Brain microvascular endothelial cell (primary cell): ENCODE results near the gene LAP3.

Experiments
- DNase-seq: peaks from one replicate; pipeline ENCODE4 v3.0.0-alpha.2; 2020
- H3K27ac ChIP-seq: fragments of 250-450 bp; sonication (Bioruptor Pico); 2 replicates; pipeline ENCODE4 v1.5.1; 2020; ENCODE audit warnings: mild to moderate bottlenecking, moderate library complexity
- H3K27me3 ChIP-seq: fragments of 250-450 bp; sonication (Bioruptor Pico); replicated peaks from 2 replicates; pipeline ENCODE4 v1.5.1; 2020; ENCODE audit warnings: mild to moderate bottlenecking
- H3K36me3 ChIP-seq: fragments of 250-450 bp; sonication (Bioruptor Pico); replicated peaks from 2 replicates; pipeline ENCODE4 v1.5.1; 2020; ENCODE audit warnings: mild to moderate bottlenecking
- H3K4me3 ChIP-seq: 2 replicates; pipeline ENCODE4 v1.5.1; 2011; ENCODE audit warnings: low read depth, mild to moderate bottlenecking, control low read depth, low read length, moderate library complexity
- in situ Hi-C: cut with HindIII; loops from 2 replicates; pipeline ENCODE4 v1.10.0; 2017; ENCODE audit warnings: low sequenced_read_pairs, low pct_ligation_motif_present
- TF ChIP-seq, protein P1 (sequence below): IDR thresholded peaks from 2 replicates; pipeline ENCODE4 v1.5.1; 2011; ENCODE audit warnings: low read depth, mild to moderate bottlenecking, moderate library complexity, low read length, control low read depth, inconsistent platforms; ENCODE audit errors: missing control alignments

The LAP3 gene

GRCh38 chr4:17580969-17581368 lies 4.0 kb downstream of the LAP3 start:
- Histone ChIP-seq H3K4me3 (no peak overlapping the region), H3K27ac (no peak overlapping the region), H3K36me3 (peaks cover 34% of the 10 kb centered on the region), H3K27me3 (no peaks in the 10 kb centered on the region)
- peak; percentile 86 for DNase-seq
- in situ Hi-C loops: no loop called here
- TF ChIP-seq, protein P1, sequence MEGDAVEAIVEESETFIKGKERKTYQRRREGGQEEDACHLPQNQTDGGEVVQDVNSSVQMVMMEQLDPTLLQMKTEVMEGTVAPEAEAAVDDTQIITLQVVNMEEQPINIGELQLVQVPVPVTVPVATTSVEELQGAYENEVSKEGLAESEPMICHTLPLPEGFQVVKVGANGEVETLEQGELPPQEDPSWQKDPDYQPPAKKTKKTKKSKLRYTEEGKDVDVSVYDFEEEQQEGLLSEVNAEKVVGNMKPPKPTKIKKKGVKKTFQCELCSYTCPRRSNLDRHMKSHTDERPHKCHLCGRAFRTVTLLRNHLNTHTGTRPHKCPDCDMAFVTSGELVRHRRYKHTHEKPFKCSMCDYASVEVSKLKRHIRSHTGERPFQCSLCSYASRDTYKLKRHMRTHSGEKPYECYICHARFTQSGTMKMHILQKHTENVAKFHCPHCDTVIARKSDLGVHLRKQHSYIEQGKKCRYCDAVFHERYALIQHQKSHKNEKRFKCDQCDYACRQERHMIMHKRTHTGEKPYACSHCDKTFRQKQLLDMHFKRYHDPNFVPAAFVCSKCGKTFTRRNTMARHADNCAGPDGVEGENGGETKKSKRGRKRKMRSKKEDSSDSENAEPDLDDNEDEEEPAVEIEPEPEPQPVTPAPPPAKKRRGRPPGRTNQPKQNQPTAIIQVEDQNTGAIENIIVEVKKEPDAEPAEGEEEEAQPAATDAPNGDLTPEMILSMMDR: no peak

GRCh38 chr4:17583276-17583675 lies 6.3 kb downstream of the LAP3 start:
- Histone ChIP-seq H3K27ac (no peak overlapping the region), H3K4me3 (no peak overlapping the region), H3K36me3 (peaks cover 37% of the 10 kb centered on the region), H3K27me3 (no peaks in the 10 kb centered on the region)
- in situ Hi-C loops: no loop called here
- TF ChIP-seq, protein P1: no peak
- no peak for DNase-seq

DNA sequence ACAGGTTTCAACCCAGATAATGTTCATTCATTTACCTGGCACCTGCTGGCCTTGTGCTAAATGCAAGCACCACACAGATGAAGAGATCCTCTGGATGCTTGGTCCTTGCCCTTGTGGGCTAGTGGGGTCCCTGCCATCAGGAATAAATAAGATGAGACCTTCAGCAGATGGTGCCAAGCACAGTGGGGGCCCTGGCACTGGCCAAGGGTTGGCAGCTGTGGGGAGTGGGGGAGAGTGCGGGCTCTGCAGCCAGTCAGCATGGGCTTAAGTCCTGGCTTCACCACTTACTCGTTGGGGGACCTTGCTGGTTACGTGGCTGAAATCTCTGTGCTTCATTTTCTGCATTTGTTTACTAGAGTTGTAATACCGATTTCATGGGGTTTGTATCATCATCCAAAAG lies 6.9 kb downstream of the LAP3 start:
- H3K27me3 ChIP-seq: no peaks in the 10 kb centered on the region
- H3K4me3 ChIP-seq: no peak overlapping the region
- H3K36me3 ChIP-seq: peaks cover 37% of the 10 kb centered on the region
- DNase-seq: no peak
- in situ Hi-C loops: no loop called here
- no peak overlapping the region for H3K27ac ChIP-seq
- TF ChIP-seq, protein P1: no peak

GRCh38 chr4:17584521-17585213 lies 7.7 kb downstream of the LAP3 start:
- in situ Hi-C loops: no loop called here
- peaks cover 44% of the 10 kb centered on the region for H3K36me3 ChIP-seq
- H3K27ac ChIP-seq: no peak overlapping the region
- no peak overlapping the region for H3K4me3 ChIP-seq
- DNase-seq: no peak
- TF ChIP-seq, protein P1: no peak
- H3K27me3 ChIP-seq: no peaks in the 10 kb centered on the region

- H3K4me3 ChIP-seq: no peak overlapping the region
- no peaks in the 10 kb centered on the region for H3K27me3 ChIP-seq
- peaks cover 42% of the 10 kb centered on the region for H3K36me3 ChIP-seq
- in situ Hi-C loops: no loop called here
- no peak for DNase-seq
- no peak overlapping the region for H3K27ac ChIP-seq
- TF ChIP-seq, protein P1: no peak
Measured at GRCh38 chr4:17587094-17587822, 10.3 kb downstream of the LAP3 start.
